Gastrocnemius medialis (tissue), 4 donors: ENCODE results near the gene VSTM5. TPM values are rescaled to one million over a fixed set of nuclear protein-coding genes. Genes with fewer than 3 reads are reported as not detected.

ENCODE experiments used
- ATAC-seq, 2 donors: fragments of 150-250 bp; one replicate each; pipeline ENCODE4 v1.9.1; 2016
- DNase-seq, 2 donors: peaks; one replicate each; pipeline ENCODE4 v3.0.0-alpha.2; 2019
- H3K27ac ChIP-seq, 4 donors: fragments of 200-600 bp; sonication (generic); 1 replicate in 1 of 4; 2 replicates in 3 of 4; pipeline ENCODE4 v1.5.1; 2016 to 2018; ENCODE audit warnings: mild to moderate bottlenecking in 2 of 4, moderate library complexity in 1 of 4
- H3K27me3 ChIP-seq, 3 donors: fragments of 200-600 bp; sonication (generic) in 2 of 3; 1 replicate in 1 of 3; 2 replicates in 2 of 3; pipeline versions ENCODE4 v1.5.1 to v1.6.0; 2016 to 2019; ENCODE audit warnings: mild to moderate bottlenecking in 1 of 3, moderate library complexity in 1 of 3
- H3K36me3 ChIP-seq, 2 donors: fragments of 200-600 bp; sonication (generic) in 1 of 2; one replicate each; pipeline ENCODE4 v1.5.1; 2017 to 2018
- H3K4me1 ChIP-seq, 2 donors: fragments of 200-600 bp; sonication (generic) in 1 of 2; one replicate each; pipeline ENCODE4 v1.5.1; 2016 to 2017; ENCODE audit warnings: mild to moderate bottlenecking in 2 of 2
- H3K4me3 ChIP-seq, 4 donors: fragments of 200-600 bp; sonication (generic) in 3 of 4; 1 replicate in 1 of 4; 2 replicates in 3 of 4; pipeline ENCODE4 v1.5.1; 2016 to 2019; ENCODE audit warnings: mild to moderate bottlenecking in 2 of 4
- H3K9me3 ChIP-seq, 3 donors: fragments of 200-600 bp; sonication (generic) in 2 of 3; 1 replicate in 1 of 3; 2 replicates in 2 of 3; pipeline ENCODE4 v1.5.1; 2016 to 2019
- CTCF ChIP-seq, 5 experiments: fragments of 450-650 bp in 3 of 5; fragments of 200-600 bp in 2 of 5; sonication (generic) in 2 of 5; IDR thresholded peaks in 4 of 5; conservative IDR thresholded peaks in 1 of 5; 1 replicate in 4 of 5; 2 replicates in 1 of 5; pipeline ENCODE4 v1.5.1; 2016 to 2019; ENCODE audit warnings: antibody characterized with exemption in 5 of 5, mild to moderate bottlenecking in 3 of 5, moderate library complexity in 3 of 5
- POLR2A ChIP-seq, 2 donors: fragments of 450-650 bp; IDR thresholded peaks; one replicate each; pipeline ENCODE4 v1.6.1; 2017; ENCODE audit warnings: antibody characterized with exemption in 2 of 2, mild to moderate bottlenecking in 2 of 2, moderate library complexity in 2 of 2
- in situ Hi-C, 4 donors: fragments of 200-750 bp; cut with MboI; loops; one replicate each; pipeline versions ENCODE4 v1.15.0 to v1.8.0; 2017; ENCODE audit warnings: low sequenced_read_pairs in 4 of 4
- intact Hi-C: fragments of 100-400 bp; cut with DNase I; formaldehyde crosslinking; loops from one replicate; pipeline ENCODE4 v1.15.1; 2023; ENCODE audit warnings: low total_unique reads
- total RNA-seq, 4 donors: library from RNA; depleted of rRNA; stranded (reverse); fragments of >200 nt; gene quantifications; one replicate each; pipeline versions ENCODE4 v1.1.0 to v1.2.3, GENCODE V29; 2016

VSTM5 gene
- total RNA-seq, 4 donors from 2014 or later: not detected

- no peaks in the 10 kb centered on the region for H3K36me3 ChIP-seq
- no peak overlapping the region for H3K4me3 ChIP-seq
- ATAC-seq: no peak
- TF ChIP-seq POLR2A (IDR thresholded peaks at IDR 0.05): no peak
- TF ChIP-seq CTCF (IDR thresholded peaks at IDR 0.05 in 4 of 5, conservative IDR thresholded peaks at IDR 0.05 in 1 of 5): no peak
- H3K9me3 ChIP-seq: no peaks in the 10 kb centered on the region
- no peak for DNase-seq
- in situ Hi-C loops (no loop called here), intact Hi-C loops (no loop called here)
- no peaks in the 10 kb centered on the region for H3K27me3 ChIP-seq
- H3K4me1 ChIP-seq: no peaks in the 10 kb centered on the region
- H3K27ac ChIP-seq: no peak overlapping the region
These were observed 11.4 kb upstream of the VSTM5 start for GRCh38 chr11:93861808-93862207.

- H3K4me1 ChIP-seq: no peaks in the 10 kb centered on the region
- in situ Hi-C loops (no loop called here), intact Hi-C loops (no loop called here)
- DNase-seq: no peak
- no peaks in the 10 kb centered on the region for H3K36me3 ChIP-seq
- TF ChIP-seq POLR2A (IDR thresholded peaks at IDR 0.05) (no peak), CTCF (IDR thresholded peaks at IDR 0.05 in 4 of 5, conservative IDR thresholded peaks at IDR 0.05 in 1 of 5) (no peak)
- no peaks in the 10 kb centered on the region for H3K27me3 ChIP-seq
- H3K27ac ChIP-seq: no peak overlapping the region
- no peaks in the 10 kb centered on the region for H3K9me3 ChIP-seq
- no peak for ATAC-seq
- no peak overlapping the region for H3K4me3 ChIP-seq
These were observed 7.8 kb upstream of the VSTM5 start for GRCh38 chr11:93858121-93858775.

- Histone ChIP-seq H3K27me3 (no peaks in the 10 kb centered on the region), H3K4me1 (no peaks in the 10 kb centered on the region), H3K27ac (no peak overlapping the region), H3K36me3 (no peaks in the 10 kb centered on the region), H3K9me3 (no peaks in the 10 kb centered on the region), H3K4me3 (no peak overlapping the region)
- no peak for DNase-seq
- no peak for ATAC-seq
- no peak for TF ChIP-seq POLR2A (IDR thresholded peaks at IDR 0.05)
- TF ChIP-seq CTCF (IDR thresholded peaks at IDR 0.05 in 4 of 5, conservative IDR thresholded peaks at IDR 0.05 in 1 of 5): no peak
- intact Hi-C loops (no loop called here), in situ Hi-C loops (no loop called here)
These were observed 7.1 kb upstream of the VSTM5 start for GRCh38 chr11:93857413-93858120.

- ATAC-seq: no peak
These were observed 1.8 kb upstream of the VSTM5 start for GRCh38 chr11:93852242-93852641.

More at GRCh38 chr11:93852242-93852641, 1.8 kb upstream of the VSTM5 start:
- in situ Hi-C loops: no loop called here
- no peak for DNase-seq
- H3K4me1 ChIP-seq: no peaks in the 10 kb centered on the region
- no peak for TF ChIP-seq POLR2A (IDR thresholded peaks at IDR 0.05)
- TF ChIP-seq CTCF (IDR thresholded peaks at IDR 0.05 in 4 of 5, conservative IDR thresholded peaks at IDR 0.05 in 1 of 5): no peak
- H3K27me3 ChIP-seq: peaks cover 0 to 2% (median 0%) of the 10 kb centered on the region in 3 donors
- H3K9me3 ChIP-seq: no peaks in the 10 kb centered on the region
- intact Hi-C loops: no loop called here
- H3K36me3 ChIP-seq: no peaks in the 10 kb centered on the region
- no peak overlapping the region for H3K4me3 ChIP-seq
- H3K27ac ChIP-seq: no peak overlapping the region
